Bronchial epithelial cell (primary cell): ENCODE results near the gene PRODH2. TPM values are rescaled to one million over a fixed set of nuclear protein-coding genes. Genes with fewer than 3 reads are reported as not detected.
"Not testable (repeated sequence)": the region's sequence is repeated elsewhere in the genome, so short reads cannot be mapped to it uniquely, and the experiment has no call there.

Source experiments
- DNase-seq: peaks from one replicate; pipeline ENCODE4 v3.0.0-alpha.2; 2010; ENCODE audit warnings: low read depth
- FAIRE-seq: peaks from 2 replicates; lab custom pipeline; 2011; peaks lifted over from hg19 to GRCh38; lab: Jason Lieb, UNC
- H3K27me3 ChIP-seq: 2 replicates; pipeline ENCODE4 v1.5.1; 2011; ENCODE audit warnings: low read length; ENCODE audit not compliant: control insufficient read depth, insufficient read depth
- H3K36me3 ChIP-seq: 2 replicates; pipeline ENCODE4 v1.5.1; 2011; ENCODE audit warnings: low read length; ENCODE audit not compliant: control insufficient read depth, insufficient read depth
- H3K4me3 ChIP-seq: 2 replicates; pipeline ENCODE4 v1.5.1; 2011; ENCODE audit warnings: mild to moderate bottlenecking, low read depth, low read length, control low read depth
- total RNA-seq: library from RNA; depleted of rRNA; stranded (reverse); fragments of >200 nt; gene quantifications from 2 replicates; pipeline ENCODE4 v1.2.1, GENCODE V29; 2014
- TF ChIP-seq, protein P1 (sequence below): IDR thresholded peaks from 2 replicates; pipeline ENCODE4 v1.5.1; 2011; ENCODE audit warnings: mild to moderate bottlenecking, moderate library complexity, low read length, control low read depth, inconsistent platforms; ENCODE audit not compliant: insufficient read depth, severe bottlenecking

The PRODH2 gene
- total RNA-seq, 1 donor from 2014 or later, result not detected

DNA sequence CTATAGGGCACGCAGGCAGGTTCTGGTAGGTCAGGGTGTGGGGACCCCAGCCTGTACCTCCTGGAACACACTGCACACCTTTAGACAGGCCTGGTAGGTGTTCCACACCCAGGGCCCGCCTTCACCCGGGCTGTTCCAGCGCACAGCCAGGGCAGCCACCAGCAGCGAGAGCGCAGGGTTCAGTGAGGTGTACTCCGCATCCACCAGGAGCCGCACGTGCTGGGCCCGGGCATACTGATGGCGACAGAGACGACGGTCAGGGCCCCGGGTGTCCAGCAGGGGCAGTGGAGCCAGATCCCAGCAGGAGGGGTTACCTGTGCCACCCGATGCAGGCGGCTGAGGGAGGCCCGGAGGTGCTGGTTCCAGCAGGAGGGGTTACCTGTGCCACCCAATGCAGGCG lies 6.0 kb downstream of the PRODH2 start:
- H3K4me3 ChIP-seq, result no peak overlapping the region
- H3K36me3 ChIP-seq, result no peaks in the 10 kb centered on the region
- FAIRE-seq (no peak), DNase-seq (no peak)
- TF ChIP-seq, protein P1, sequence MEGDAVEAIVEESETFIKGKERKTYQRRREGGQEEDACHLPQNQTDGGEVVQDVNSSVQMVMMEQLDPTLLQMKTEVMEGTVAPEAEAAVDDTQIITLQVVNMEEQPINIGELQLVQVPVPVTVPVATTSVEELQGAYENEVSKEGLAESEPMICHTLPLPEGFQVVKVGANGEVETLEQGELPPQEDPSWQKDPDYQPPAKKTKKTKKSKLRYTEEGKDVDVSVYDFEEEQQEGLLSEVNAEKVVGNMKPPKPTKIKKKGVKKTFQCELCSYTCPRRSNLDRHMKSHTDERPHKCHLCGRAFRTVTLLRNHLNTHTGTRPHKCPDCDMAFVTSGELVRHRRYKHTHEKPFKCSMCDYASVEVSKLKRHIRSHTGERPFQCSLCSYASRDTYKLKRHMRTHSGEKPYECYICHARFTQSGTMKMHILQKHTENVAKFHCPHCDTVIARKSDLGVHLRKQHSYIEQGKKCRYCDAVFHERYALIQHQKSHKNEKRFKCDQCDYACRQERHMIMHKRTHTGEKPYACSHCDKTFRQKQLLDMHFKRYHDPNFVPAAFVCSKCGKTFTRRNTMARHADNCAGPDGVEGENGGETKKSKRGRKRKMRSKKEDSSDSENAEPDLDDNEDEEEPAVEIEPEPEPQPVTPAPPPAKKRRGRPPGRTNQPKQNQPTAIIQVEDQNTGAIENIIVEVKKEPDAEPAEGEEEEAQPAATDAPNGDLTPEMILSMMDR, result no peak
- H3K27me3 ChIP-seq, result no peaks in the 10 kb centered on the region

DNA sequence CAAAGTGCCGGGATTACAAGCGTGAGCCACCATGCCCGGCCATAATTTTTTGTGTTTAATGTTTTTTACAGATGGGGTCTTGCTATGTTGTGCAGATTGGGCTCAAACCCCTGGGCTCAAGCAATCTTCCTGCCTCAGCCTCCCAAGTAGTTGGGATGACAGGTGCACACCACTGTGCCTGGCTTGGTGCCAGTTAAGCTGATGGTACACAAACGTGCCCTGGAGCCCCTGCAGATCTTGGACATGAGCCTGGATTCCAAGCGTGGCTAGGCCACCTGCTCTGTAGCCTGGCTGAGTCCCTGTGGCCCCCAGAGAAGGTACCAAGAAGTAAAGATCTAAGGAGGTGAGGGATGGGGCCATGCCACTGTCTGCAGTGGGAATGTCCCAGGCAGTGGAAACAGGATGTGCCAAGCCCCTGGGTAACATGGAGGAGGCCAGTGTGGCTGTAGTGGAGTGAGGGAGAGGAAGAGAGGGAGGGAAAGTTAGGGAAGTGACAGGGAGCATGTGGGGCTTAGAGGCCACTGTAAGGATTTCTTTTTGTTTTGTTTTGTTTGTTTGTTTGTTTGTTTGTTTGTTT lies 7.0 kb downstream of the PRODH2 start:
- H3K27me3 ChIP-seq, result no peaks in the 10 kb centered on the region
- TF ChIP-seq, protein P1, result no peak
- FAIRE-seq (no peak), DNase-seq (no peak)
- no peak overlapping the region for H3K4me3 ChIP-seq
- no peaks in the 10 kb centered on the region for H3K36me3 ChIP-seq

DNA sequence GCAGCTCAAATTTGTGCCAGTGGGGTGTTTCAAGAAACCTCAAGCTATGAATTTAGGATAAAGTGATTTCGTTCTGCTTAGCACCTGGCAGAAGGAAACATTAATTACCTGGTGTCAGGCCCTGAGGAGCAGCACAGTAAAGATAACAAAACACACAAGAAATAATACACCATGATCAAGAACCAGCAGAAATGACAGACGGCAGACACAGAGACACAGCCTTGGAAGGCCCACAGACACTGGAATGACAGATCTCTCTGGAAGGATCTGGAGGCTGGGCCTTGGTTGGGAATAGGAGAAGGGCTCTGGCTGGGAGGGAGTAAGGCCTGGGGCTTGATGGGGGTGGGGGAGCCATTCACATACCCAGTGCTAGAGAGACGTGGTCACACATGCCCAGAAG lies 10.8 kb downstream of the PRODH2 start:
- H3K36me3 ChIP-seq, result no peaks in the 10 kb centered on the region
- peaks cover 5% of the 10 kb centered on the region for H3K27me3 ChIP-seq
- no peak overlapping the region for H3K4me3 ChIP-seq
- TF ChIP-seq, protein P1, result no peak
- no peak for FAIRE-seq
- DNase-seq, result no peak

DNA sequence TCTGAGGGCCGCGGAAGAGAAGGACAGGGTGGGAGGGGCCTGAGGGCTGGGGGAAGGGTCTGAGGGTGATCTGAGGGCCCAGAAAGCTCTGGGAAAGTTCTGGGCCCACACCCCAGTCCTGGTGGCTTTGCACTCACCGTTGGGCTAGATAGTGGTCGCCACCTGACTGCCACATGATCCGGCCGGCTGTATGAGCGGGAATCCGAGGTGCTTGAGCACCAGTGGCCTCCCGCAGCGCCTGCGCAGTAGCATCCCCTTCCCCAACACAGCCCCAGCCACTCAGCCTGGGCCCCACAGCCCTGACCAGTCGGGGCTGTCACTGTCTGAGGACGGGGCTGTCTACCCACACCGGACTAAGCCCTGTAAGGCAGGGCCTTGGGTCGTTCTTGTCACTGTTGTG lies 15.0 kb downstream of the PRODH2 start:
- H3K4me3 ChIP-seq, result no peak overlapping the region
- no peak for FAIRE-seq
- TF ChIP-seq, protein P1, result no peak

DNA sequence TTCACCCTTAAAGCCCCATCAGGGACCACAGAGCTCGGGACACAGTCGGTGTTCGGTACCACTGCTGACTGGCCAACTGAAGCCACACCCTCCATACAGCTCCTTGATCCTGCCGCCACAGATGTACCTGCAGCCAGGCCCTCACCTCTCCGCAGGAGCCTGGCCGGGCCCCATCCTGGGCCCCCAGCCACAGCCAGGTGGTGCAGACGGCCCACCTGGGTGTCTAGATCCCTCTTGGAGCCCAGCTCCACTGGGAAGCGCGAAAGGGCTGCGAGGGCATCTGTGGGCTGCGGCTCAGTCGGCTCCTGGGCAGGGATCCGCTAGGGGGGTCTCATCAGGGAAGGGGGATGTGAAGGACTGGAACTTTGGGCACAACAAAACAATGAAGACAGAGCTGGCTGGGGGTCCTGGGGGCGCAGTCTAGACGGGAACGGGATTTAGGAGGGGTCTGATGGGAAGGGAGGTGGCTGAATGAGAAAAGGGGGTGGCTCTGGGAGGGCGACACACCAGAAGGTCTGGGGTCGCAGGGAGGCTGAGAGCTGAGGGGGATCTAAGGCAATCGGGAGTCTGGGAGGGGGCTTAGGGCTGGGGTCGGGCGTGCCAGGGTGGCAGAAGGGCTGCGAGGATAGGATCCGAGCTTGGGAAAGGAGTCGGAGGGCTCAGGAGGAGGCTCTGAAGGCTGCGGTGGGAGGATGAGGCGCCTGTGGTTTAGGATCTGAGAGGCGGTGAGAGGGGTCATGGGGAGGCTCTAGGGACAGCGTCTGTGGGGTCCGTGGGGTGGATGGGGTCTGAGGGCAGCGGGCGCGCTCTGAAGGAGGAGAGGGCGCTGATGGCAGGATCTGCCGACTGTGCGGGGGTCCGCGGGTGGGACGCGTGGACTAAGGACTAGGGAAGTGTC lies 15.8 kb downstream of the PRODH2 start:
- TF ChIP-seq, protein P1, result no peak
- no peak for DNase-seq
- Histone ChIP-seq H3K36me3 (no peaks in the 10 kb centered on the region), H3K4me3 (no peak overlapping the region), H3K27me3 (peaks cover 11% of the 10 kb centered on the region)
- FAIRE-seq, result no peak

More for the DNA sequence above, 15.0 kb downstream of the PRODH2 start:
- Histone ChIP-seq H3K36me3 (no peaks in the 10 kb centered on the region), H3K27me3 (peaks cover 11% of the 10 kb centered on the region)
- DNase-seq, result no peak

DNA sequence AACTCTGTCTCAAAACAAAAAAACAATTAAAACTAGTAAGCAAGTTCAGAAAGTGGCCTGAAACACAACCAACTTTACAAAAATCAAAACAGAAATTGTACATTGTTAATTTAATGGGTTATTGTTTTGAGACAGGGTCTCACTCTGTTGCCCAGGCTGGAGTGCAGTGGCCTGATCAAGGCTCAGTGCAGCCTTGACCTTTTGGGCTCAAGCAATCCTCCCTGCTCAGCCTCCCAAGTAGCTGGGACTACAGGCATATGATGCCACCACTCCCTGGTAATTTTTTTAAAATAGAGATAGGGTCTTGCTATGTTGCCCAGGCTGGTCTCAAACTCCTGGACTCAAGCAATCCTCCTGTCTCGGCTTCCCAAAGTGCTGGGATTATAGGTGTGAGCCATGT lies 17.1 kb downstream of the PRODH2 start:
- DNase-seq, H3K36me3 ChIP-seq, H3K4me3 ChIP-seq, FAIRE-seq: not testable (repeated sequence)
- peaks cover 11% of the 10 kb centered on the region for H3K27me3 ChIP-seq
